ENCODE data around the gene RAB11FIP3. TPM values are rescaled to one million over a fixed set of nuclear protein-coding genes. Genes with fewer than 3 reads are reported as not detected.

Gene RAB11FIP3
- total and polyA plus RNA-seq, 10 of the 15 experiments (the other 5 are each of a cell fraction or from before 2014, with no cell fraction given): 1.2 to 27.3 (median 7.7) TPM

DNA sequence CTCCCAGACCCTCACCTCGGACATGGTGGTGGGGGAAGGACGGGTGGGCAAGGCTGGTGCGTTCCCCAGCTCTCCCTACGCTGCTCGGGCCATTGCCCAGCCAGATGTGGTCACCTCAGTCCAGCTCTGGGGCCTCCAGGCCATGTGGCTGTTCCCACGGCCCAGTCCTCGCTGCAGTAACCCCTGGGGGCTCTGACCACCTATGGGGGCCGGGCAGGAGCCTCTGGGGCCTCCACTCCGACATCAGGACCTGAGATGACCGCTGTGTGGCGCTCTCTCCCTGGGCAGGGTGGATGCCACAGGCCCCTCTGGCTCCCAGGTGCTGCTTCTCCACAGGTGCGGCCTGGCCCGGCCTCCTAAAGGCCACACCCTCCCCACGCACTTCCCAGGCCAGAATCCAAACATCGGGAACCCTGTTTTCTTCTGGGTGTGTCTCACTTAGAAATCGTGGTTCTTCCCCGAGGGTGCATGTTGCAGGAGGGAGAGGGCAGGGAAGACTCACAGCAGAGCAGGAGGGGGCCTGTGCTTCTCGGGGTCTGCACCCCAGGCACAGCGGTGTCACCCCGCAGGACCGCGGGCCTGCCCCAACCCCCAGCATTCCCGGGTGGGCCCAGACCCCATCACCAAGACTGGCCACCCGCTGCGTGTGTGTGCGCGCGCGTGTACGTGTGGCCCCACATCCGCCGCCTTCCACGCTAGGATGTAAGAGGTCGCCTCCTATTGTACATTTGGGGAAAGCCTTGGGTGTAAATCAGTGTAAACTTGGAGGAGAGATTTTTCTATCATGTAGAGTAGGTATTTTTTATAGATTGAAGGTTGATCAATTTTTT is 96.1 kb downstream of the RAB11FIP3 start (continued):
- TF ChIP-seq, protein P1, sequence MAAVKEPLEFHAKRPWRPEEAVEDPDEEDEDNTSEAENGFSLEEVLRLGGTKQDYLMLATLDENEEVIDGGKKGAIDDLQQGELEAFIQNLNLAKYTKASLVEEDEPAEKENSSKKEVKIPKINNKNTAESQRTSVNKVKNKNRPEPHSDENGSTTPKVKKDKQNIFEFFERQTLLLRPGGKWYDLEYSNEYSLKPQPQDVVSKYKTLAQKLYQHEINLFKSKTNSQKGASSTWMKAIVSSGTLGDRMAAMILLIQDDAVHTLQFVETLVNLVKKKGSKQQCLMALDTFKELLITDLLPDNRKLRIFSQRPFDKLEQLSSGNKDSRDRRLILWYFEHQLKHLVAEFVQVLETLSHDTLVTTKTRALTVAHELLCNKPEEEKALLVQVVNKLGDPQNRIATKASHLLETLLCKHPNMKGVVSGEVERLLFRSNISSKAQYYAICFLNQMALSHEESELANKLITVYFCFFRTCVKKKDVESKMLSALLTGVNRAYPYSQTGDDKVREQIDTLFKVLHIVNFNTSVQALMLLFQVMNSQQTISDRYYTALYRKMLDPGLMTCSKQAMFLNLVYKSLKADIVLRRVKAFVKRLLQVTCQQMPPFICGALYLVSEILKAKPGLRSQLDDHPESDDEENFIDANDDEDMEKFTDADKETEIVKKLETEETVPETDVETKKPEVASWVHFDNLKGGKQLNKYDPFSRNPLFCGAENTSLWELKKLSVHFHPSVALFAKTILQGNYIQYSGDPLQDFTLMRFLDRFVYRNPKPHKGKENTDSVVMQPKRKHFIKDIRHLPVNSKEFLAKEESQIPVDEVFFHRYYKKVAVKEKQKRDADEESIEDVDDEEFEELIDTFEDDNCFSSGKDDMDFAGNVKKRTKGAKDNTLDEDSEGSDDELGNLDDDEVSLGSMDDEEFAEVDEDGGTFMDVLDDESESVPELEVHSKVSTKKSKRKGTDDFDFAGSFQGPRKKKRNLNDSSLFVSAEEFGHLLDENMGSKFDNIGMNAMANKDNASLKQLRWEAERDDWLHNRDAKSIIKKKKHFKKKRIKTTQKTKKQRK (IDR thresholded peaks at IDR 0.05; ENCODE audit: low read depth, low read length): no peak
- TF ChIP-seq CBX3 (IDR thresholded peaks at IDR 0.05; ENCODE audit: borderline replicate concordance, low read depth) (no peak), MYC (IDR thresholded peaks at IDR 0.05; ENCODE audit: insufficient read depth, insufficient read length, insufficient replicate concordance, low read length, severe bottlenecking) (no peak), RAD21 (IDR thresholded peaks at IDR 0.05; ENCODE audit: insufficient read depth, low read depth, low read length) (no peak), RCOR1 (conservative IDR thresholded peaks at IDR 0.05; ENCODE audit: low read depth, low read length) (no peak)
- TF ChIP-seq, protein P2, sequence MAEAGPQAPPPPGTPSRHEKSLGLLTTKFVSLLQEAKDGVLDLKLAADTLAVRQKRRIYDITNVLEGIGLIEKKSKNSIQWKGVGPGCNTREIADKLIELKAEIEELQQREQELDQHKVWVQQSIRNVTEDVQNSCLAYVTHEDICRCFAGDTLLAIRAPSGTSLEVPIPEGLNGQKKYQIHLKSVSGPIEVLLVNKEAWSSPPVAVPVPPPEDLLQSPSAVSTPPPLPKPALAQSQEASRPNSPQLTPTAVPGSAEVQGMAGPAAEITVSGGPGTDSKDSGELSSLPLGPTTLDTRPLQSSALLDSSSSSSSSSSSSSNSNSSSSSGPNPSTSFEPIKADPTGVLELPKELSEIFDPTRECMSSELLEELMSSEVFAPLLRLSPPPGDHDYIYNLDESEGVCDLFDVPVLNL (IDR thresholded peaks at IDR 0.05; ENCODE audit: low read depth, low read length): no peak
